ENCODE data around the gene GLP1R. TPM values are rescaled to one million over a fixed set of nuclear protein-coding genes. Genes with fewer than 3 reads are reported as not detected.

Gene GLP1R
- total RNA-seq, 1 experiment from 2014 or later = 0.85 TPM

GRCh38 chr6:39124114-39124513 is 75.5 kb downstream of the GLP1R start:
- no peak overlapping the region for H3K27ac Mint-ChIP-seq
- TF ChIP-seq CTCF (conservative IDR thresholded peaks at IDR 0.05) = no peak

More at GRCh38 chr6:39124114-39124513, 75.5 kb downstream of the GLP1R start:
- Histone ChIP-seq H3K27me3 (ENCODE audit: insufficient read depth, low read length) (no peaks in the 10 kb centered on the region), H2BK15ac (ENCODE audit: low read depth, low read length) (no peak overlapping the region), H3K14ac (ENCODE audit: insufficient read depth, low read length) (no peak overlapping the region), H4K5ac (ENCODE audit: insufficient read length, low read depth, low read length) (no peak overlapping the region), H3K4me2 (ENCODE audit: insufficient read depth, insufficient read length, low read length) (no peak overlapping the region), H3K9ac (ENCODE audit: extremely low read depth, insufficient read length, low read length) (no peak overlapping the region), H2BK12ac (ENCODE audit: insufficient read length, low read depth, low read length) (no peak overlapping the region), H4K20me1 (ENCODE audit: control insufficient read depth, insufficient read depth, insufficient read length) (no peaks in the 10 kb centered on the region), H3K27ac (ENCODE audit: insufficient read length, low read depth, low read length) (no peak overlapping the region), H3K4me1 (ENCODE audit: insufficient read depth, low read length) (no peaks in the 10 kb centered on the region), H3K23ac (ENCODE audit: insufficient read length, low read depth, low read length) (no peak overlapping the region), H2AK5ac (ENCODE audit: insufficient read length, low read length) (no peak overlapping the region), H4K91ac (ENCODE audit: insufficient read length, low read depth, low read length) (no peak overlapping the region), H3K18ac (ENCODE audit: insufficient read length, low read depth, low read length) (no peak overlapping the region), H4K8ac (replicated peaks; ENCODE audit: insufficient read length, low read depth, low read length) (no peak overlapping the region), H3K23me2 (ENCODE audit: insufficient read length, low read depth, low read length, poor library complexity, severe bottlenecking) (no peaks in the 10 kb centered on the region), H3T11ph (ENCODE audit: low read length) (no peak overlapping the region), H3K4ac (ENCODE audit: low read depth, low read length) (no peak overlapping the region), H3K79me2 (ENCODE audit: insufficient read depth, low read length) (no peaks in the 10 kb centered on the region), H3K79me1 (ENCODE audit: insufficient read depth, low read depth, low read length, poor library complexity, severe bottlenecking) (no peaks in the 10 kb centered on the region), H3K9me3 (ENCODE audit: control insufficient read depth, low read depth, low read length) (no peaks in the 10 kb centered on the region), H2AFZ (ENCODE audit: low read length) (no peak overlapping the region), H2BK5ac (ENCODE audit: insufficient read length, low read length) (no peak overlapping the region), H2BK120ac (ENCODE audit: low read depth, low read length, poor library complexity, severe bottlenecking) (no peak overlapping the region), H3K56ac (ENCODE audit: insufficient read length, low read depth, low read length) (no peak overlapping the region), H2BK20ac (ENCODE audit: low read depth, low read length, poor library complexity, severe bottlenecking) (no peak overlapping the region)
- Mint-ChIP-seq H3K36me3 (ENCODE audit: insufficient read depth in 1 of 3, low read depth in 3 of 3) (no peaks in the 10 kb centered on the region), H3K9me3 (peaks cover 0 to 2% of the 10 kb centered on the region in 2 experiments; a peak in 2 of 5 replicates), H3K4me3 (no peak overlapping the region), H3K4me1 (no peaks in the 10 kb centered on the region), H3K27me3 (ENCODE audit: low read depth) (peaks cover 18% of the 10 kb centered on the region)
- no peak for DNase-seq
